A549 (cell line): ENCODE data around the gene TBX1. TPM values are rescaled to one million over a fixed set of nuclear protein-coding genes. Genes with fewer than 3 reads are reported as not detected.

ENCODE experiments used
- ATAC-seq, 2 experiments: fragments of 200-7000 bp in 1 of 2; fragments of >200 bp in 1 of 2; cut with Nextera tagmentation in 1 of 2; cut with Tn5 transposase in 1 of 2; 3 replicates each; pipeline versions ENCODE4 v1.8.0 to v1.9.1; 2018 to 2020; ENCODE audit warnings: mild to moderate bottlenecking in 1 of 2, moderate library complexity in 1 of 2
- CTCF ChIA-PET: fragments of 300-600 bp; sonication (Branson Sonifier 250); formaldehyde crosslinking; extraction: SDS; loops from one replicate; lab custom pipeline; 2021; ENCODE audit warnings: antibody characterized with exemption, inconsistent platforms; lab: Yijun Ruan, JAX
- POLR2A ChIA-PET: fragments of 350-600 bp; formaldehyde crosslinking; extraction: SDS; loops from one replicate; lab custom pipeline; 2021; ENCODE audit warnings: antibody characterized with exemption, inconsistent platforms; lab: Yijun Ruan, JAX
- DNase-seq, 2 experiments: peaks; one replicate each; pipeline versions ENCODE4 v3.0.0 to v3.0.0-alpha.2; 2011 to 2016; ENCODE audit warnings: low read depth in 1 of 2, low spot score in 1 of 2
- FAIRE-seq: peaks from 2 replicates; lab custom pipeline; 2011; peaks lifted over from hg19 to GRCh38; lab: Jason Lieb, UNC
- H3K27ac ChIP-seq, 2 experiments: fragments of >200 bp; sonication (Bioruptor Twin); formaldehyde crosslinking; 3 replicates each; pipeline ENCODE4 v1.5.1; 2016 to 2017
- H3K4me1 ChIP-seq: fragments of >200 bp; sonication (Bioruptor Twin); formaldehyde crosslinking; 3 replicates; pipeline ENCODE4 v1.6.1; 2016
- H3K4me2 ChIP-seq: fragments of >200 bp; sonication (Bioruptor Twin); formaldehyde crosslinking; 3 replicates; pipeline ENCODE4 v1.6.1; 2016
- H3K4me3 ChIP-seq: fragments of >200 bp; sonication (Bioruptor Twin); formaldehyde crosslinking; 3 replicates; pipeline ENCODE4 v1.5.1; 2016
- H3K9me3 ChIP-seq: fragments of >200 bp; sonication (Bioruptor Twin); formaldehyde crosslinking; 3 replicates; pipeline ENCODE4 v1.6.1; 2016
- BHLHE40 ChIP-seq: IDR thresholded peaks from 2 replicates; pipeline ENCODE4 v1.6.1; 2012; ENCODE audit warnings: low read depth, low read length, inconsistent platforms
- CBX8 ChIP-seq: fragments of 200-600 bp; sonication (generic); IDR thresholded peaks from 2 replicates; pipeline ENCODE4 v1.6.1; 2016
- EHF ChIP-seq: fragments of 250-450 bp; sonication (Bioruptor Pico); IDR thresholded peaks from 2 replicates; pipeline ENCODE4 v1.5.0; 2020; ENCODE audit warnings: mild to moderate bottlenecking
- ESRRA ChIP-seq: fragments of 150-350 bp; IDR thresholded peaks from 2 replicates; pipeline ENCODE4 v1.6.1; 2014; ENCODE audit warnings: mild to moderate bottlenecking, low read length, borderline replicate concordance
- FOXS1 ChIP-seq: fragments of 250-450 bp; sonication (Bioruptor Pico); IDR thresholded peaks from 2 replicates; pipeline ENCODE4 v1.5.0; 2020; ENCODE audit warnings: mild to moderate bottlenecking, moderate library complexity
- HOXB13 ChIP-seq: fragments of 250-450 bp; sonication (Bioruptor Pico); IDR thresholded peaks from 2 replicates; pipeline ENCODE4 v1.5.0; 2020; ENCODE audit warnings: low read depth, mild to moderate bottlenecking, moderate library complexity
- JUNB ChIP-seq: fragments of >200 bp; sonication (Bioruptor Twin); formaldehyde crosslinking; IDR thresholded peaks from 2 replicates; pipeline ENCODE4 v1.6.1; 2016
- KDM1A ChIP-seq: fragments of 200-600 bp; sonication (generic); IDR thresholded peaks from 2 replicates; pipeline ENCODE4 v1.6.1; 2016; ENCODE audit warnings: low read depth, mild to moderate bottlenecking
- MAZ ChIP-seq: fragments of 150-350 bp; IDR thresholded peaks from 2 replicates; pipeline ENCODE4 v1.6.1; 2014; ENCODE audit warnings: antibody characterized with exemption, low read depth, low read length, borderline replicate concordance
- MYC ChIP-seq: IDR thresholded peaks from 2 replicates; pipeline ENCODE4 v1.6.1; 2012; ENCODE audit warnings: mild to moderate bottlenecking, inconsistent platforms, low read length, improper control_type of control experiment, borderline replicate concordance
- RNF2 ChIP-seq: fragments of 200-600 bp; sonication (generic); IDR thresholded peaks from 2 replicates; pipeline ENCODE4 v1.6.1; 2016; ENCODE audit warnings: low read depth, mild to moderate bottlenecking, antibody characterized with exemption, moderate library complexity, borderline replicate concordance
- TP53 ChIP-seq: fragments of 250-450 bp; sonication (Bioruptor Pico); IDR thresholded peaks from 2 replicates; pipeline ENCODE4 v1.5.0; 2021; ENCODE audit warnings: mild to moderate bottlenecking, moderate library complexity
- WGBS: methylation state at CpG from one replicate; pipeline ENCODE4 v1.1.6; 2017; ENCODE audit errors: missing lambda C conversion rate; 5-methylcytosine and 5-hydroxymethylcytosine counted together
- polyA plus RNA-seq, 4 experiments: library from polyadenylated mRNA; depleted of rRNA in 3 of 4; stranded (reverse); fragments of >200 nt; fragmentation: RNase III in 1 of 4; extraction: RNeasy Plus Mini Kit Qiagen cat#74134 plus additional on column Dnase treatment in 1 of 4; gene quantifications; 2 replicates in 3 of 4; 3 replicates in 1 of 4; pipeline ENCODE4 v1.2.3, GENCODE V29; 2011 to 2017
- TF ChIP-seq, protein P1 (sequence below): fragments of >200 bp; sonication (Bioruptor Twin); formaldehyde crosslinking; IDR thresholded peaks from 3 replicates; pipeline ENCODE4 v1.5.1; 2016
- TF ChIP-seq, protein P2 (sequence below): fragments of 200-600 bp; sonication (generic); IDR thresholded peaks from 2 replicates; pipeline ENCODE4 v1.6.1; 2016; ENCODE audit warnings: antibody characterized with exemption, mild to moderate bottlenecking, moderate library complexity
- TF ChIP-seq, protein P3 (sequence below): fragments of 250-450 bp; sonication (Bioruptor Pico); IDR thresholded peaks from 2 replicates; pipeline ENCODE4 v1.5.0; 2021; ENCODE audit warnings: mild to moderate bottlenecking, moderate library complexity, borderline replicate concordance

The TBX1 gene
- polyA plus RNA-seq, 2 of the 4 experiments (the other 2 are of a cell fraction): 0.30 to 2.8 TPM

DNA sequence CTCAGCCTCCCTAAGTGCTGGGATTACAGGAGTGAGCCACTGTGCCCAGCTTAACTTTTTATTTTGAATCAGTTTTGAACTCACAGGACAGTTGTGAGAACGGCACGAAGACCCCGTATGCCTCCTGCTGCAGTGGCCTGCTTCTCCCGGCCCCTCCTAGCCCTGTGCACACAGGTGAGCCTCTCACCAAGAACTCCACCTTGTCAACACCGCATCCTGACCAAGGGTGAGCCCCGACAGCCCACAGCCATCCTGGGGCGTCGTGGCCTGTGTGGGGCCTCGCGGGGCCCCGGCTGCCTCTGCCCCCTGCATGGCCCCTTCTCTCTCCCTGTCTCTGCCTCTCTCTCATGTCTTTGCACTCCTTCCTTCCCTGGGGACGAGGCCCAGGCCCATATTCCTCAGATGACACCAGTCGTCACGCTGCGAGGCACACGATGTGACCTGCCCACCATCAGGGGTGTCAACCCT is 55.3 kb downstream of the TBX1 start:
- ChIA-PET CTCF (interaction anchor here (1.5 kb wide), 1 partner anchor 15 kb away, joined by 3 read pairs; no protein-coding TSS in a partner anchor), POLR2A (no interaction called here)
- H3K4me3 ChIP-seq: no peak overlapping the region
- no peaks in the 10 kb centered on the region for H3K4me1 ChIP-seq
- no peak for DNase-seq
- no peak overlapping the region for H3K4me2 ChIP-seq
- no peaks in the 10 kb centered on the region for H3K9me3 ChIP-seq
- no peak for TF ChIP-seq FOXS1 (CRISPR knock-in tag)
- TF ChIP-seq EHF (CRISPR knock-in tag): no peak
- TF ChIP-seq ESRRA: no peak
- TF ChIP-seq RNF2: no peak
- no peak for TF ChIP-seq JUNB
- TF ChIP-seq, protein P1, sequence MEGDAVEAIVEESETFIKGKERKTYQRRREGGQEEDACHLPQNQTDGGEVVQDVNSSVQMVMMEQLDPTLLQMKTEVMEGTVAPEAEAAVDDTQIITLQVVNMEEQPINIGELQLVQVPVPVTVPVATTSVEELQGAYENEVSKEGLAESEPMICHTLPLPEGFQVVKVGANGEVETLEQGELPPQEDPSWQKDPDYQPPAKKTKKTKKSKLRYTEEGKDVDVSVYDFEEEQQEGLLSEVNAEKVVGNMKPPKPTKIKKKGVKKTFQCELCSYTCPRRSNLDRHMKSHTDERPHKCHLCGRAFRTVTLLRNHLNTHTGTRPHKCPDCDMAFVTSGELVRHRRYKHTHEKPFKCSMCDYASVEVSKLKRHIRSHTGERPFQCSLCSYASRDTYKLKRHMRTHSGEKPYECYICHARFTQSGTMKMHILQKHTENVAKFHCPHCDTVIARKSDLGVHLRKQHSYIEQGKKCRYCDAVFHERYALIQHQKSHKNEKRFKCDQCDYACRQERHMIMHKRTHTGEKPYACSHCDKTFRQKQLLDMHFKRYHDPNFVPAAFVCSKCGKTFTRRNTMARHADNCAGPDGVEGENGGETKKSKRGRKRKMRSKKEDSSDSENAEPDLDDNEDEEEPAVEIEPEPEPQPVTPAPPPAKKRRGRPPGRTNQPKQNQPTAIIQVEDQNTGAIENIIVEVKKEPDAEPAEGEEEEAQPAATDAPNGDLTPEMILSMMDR: no peak
- no peak for TF ChIP-seq MAZ
- TF ChIP-seq KDM1A: no peak
- TF ChIP-seq BHLHE40: no peak
- no peak for TF ChIP-seq TP53 (CRISPR knock-in tag)
- 96% methylated on average over 10 of the region's 16 CpGs for WGBS
- no peak overlapping the region for H3K27ac ChIP-seq
- ATAC-seq: no peak
- FAIRE-seq: no peak

DNA sequence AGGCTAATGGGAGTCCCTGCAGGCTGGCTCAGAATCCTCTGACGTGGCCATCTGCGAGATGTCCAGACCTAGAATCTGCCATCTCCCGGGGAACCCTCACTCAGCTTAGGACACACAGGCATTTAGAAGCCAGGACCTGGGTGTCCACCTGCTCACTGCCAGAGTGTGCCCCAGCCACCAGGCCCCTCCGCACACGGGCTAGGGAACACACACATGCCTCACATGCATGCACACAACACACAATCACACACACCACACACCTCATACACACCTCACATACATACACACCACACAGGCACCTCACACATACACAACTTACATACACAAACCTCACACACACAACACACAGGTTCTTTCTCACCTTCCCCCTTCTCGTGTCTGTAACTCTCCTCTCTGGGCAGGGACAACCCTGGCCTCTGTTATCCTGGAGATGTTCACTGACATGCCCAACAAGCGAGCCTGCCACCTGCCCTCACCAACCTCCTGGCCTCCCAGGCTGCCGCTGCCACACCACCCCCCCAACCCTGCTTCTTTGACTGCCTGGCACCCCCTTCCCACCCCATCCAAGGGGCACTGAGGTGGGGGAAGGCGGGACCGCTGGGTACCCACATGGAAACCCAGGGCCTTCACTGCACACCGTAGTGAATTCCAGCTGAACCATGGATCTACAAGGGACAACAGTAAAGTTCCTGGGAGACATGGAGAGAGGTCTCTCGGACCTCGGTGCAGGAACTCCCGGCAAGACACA is 56.0 kb downstream of the TBX1 start:
- no peak for FAIRE-seq
- Histone ChIP-seq H3K4me2 (no peak overlapping the region), H3K9me3 (no peaks in the 10 kb centered on the region)
- POLR2A ChIA-PET: no interaction called here
- TF ChIP-seq, protein P2, sequence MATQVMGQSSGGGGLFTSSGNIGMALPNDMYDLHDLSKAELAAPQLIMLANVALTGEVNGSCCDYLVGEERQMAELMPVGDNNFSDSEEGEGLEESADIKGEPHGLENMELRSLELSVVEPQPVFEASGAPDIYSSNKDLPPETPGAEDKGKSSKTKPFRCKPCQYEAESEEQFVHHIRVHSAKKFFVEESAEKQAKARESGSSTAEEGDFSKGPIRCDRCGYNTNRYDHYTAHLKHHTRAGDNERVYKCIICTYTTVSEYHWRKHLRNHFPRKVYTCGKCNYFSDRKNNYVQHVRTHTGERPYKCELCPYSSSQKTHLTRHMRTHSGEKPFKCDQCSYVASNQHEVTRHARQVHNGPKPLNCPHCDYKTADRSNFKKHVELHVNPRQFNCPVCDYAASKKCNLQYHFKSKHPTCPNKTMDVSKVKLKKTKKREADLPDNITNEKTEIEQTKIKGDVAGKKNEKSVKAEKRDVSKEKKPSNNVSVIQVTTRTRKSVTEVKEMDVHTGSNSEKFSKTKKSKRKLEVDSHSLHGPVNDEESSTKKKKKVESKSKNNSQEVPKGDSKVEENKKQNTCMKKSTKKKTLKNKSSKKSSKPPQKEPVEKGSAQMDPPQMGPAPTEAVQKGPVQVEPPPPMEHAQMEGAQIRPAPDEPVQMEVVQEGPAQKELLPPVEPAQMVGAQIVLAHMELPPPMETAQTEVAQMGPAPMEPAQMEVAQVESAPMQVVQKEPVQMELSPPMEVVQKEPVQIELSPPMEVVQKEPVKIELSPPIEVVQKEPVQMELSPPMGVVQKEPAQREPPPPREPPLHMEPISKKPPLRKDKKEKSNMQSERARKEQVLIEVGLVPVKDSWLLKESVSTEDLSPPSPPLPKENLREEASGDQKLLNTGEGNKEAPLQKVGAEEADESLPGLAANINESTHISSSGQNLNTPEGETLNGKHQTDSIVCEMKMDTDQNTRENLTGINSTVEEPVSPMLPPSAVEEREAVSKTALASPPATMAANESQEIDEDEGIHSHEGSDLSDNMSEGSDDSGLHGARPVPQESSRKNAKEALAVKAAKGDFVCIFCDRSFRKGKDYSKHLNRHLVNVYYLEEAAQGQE: no peak
- TF ChIP-seq MAZ (no peak), CBX8 (no peak), HOXB13 (CRISPR knock-in tag) (no peak), MYC (no peak)
- TF ChIP-seq, protein P3, sequence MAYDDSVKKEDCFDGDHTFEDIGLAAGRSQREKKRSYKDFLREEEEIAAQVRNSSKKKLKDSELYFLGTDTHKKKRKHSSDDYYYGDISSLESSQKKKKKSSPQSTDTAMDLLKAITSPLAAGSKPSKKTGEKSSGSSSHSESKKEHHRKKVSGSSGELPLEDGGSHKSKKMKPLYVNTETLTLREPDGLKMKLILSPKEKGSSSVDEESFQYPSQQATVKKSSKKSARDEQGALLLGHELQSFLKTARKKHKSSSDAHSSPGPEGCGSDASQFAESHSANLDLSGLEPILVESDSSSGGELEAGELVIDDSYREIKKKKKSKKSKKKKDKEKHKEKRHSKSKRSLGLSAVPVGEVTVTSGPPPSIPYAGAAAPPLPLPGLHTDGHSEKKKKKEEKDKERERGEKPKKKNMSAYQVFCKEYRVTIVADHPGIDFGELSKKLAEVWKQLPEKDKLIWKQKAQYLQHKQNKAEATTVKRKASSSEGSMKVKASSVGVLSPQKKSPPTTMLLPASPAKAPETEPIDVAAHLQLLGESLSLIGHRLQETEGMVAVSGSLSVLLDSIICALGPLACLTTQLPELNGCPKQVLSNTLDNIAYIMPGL (CRISPR knock-in tag): no peak
- TF ChIP-seq, all 56 proteins: peak for 0
- Histone ChIP-seq H3K4me3 (no peak overlapping the region), H3K4me1 (no peaks in the 10 kb centered on the region), H3K27ac (no peak overlapping the region)
- ATAC-seq: no peak
- CTCF ChIA-PET: no interaction called here
- no peak for DNase-seq
- 90% methylated on average over 5 of the region's 14 CpGs for WGBS

Other genes starting within 250 kb of the TBX1 start
- not detected in 2 replicates for gene CLDN5, start 236.4 kb upstream of the TBX1 start, polyA plus RNA-seq (2011; rRNA removed)
- gene CLDN5, start 236.4 kb upstream of the TBX1 start, polyA plus RNA-seq (2017; fragmentation: RNase III; extraction: RNeasy Plus Mini Kit Qiagen cat#74134 plus additional on column Dnase treatment): not detected in 3 replicates
- 4.6 and 5.7 TPM in 2 replicates for gene SEPTIN5, start 46.3 kb upstream of the TBX1 start, polyA plus RNA-seq (2011; rRNA removed)
- 10.8 to 13.9 TPM (median 12.6 TPM) in 3 replicates for gene SEPTIN5, start 46.3 kb upstream of the TBX1 start, polyA plus RNA-seq (2017; fragmentation: RNase III; extraction: RNeasy Plus Mini Kit Qiagen cat#74134 plus additional on column Dnase treatment)
- 0.06 and 0.25 TPM in 2 replicates for gene GP1BB, start 37.2 kb upstream of the TBX1 start, polyA plus RNA-seq (2011; rRNA removed)
- gene GP1BB, start 37.2 kb upstream of the TBX1 start, polyA plus RNA-seq (2017; fragmentation: RNase III; extraction: RNeasy Plus Mini Kit Qiagen cat#74134 plus additional on column Dnase treatment): 0.48 to 1.1 TPM (median 0.63 TPM) in 3 replicates
- gene GNB1L, start 94.1 kb downstream of the TBX1 start, polyA plus RNA-seq (2011; rRNA removed): 1.6 and 1.8 TPM in 2 replicates
- 8.2 to 10.3 TPM (median 8.9 TPM) in 3 replicates for gene GNB1L, start 94.1 kb downstream of the TBX1 start, polyA plus RNA-seq (2017; fragmentation: RNase III; extraction: RNeasy Plus Mini Kit Qiagen cat#74134 plus additional on column Dnase treatment)
- 4.4 and 4.5 TPM in 2 replicates for gene RTL10, start 94.1 kb downstream of the TBX1 start, polyA plus RNA-seq (2011; rRNA removed)
- gene RTL10, start 94.1 kb downstream of the TBX1 start, polyA plus RNA-seq (2017; fragmentation: RNase III; extraction: RNeasy Plus Mini Kit Qiagen cat#74134 plus additional on column Dnase treatment): 5.1 to 5.3 TPM (median 5.1 TPM) in 3 replicates
- 69.5 and 72.3 TPM in 2 replicates for gene COMT, start 181.0 kb downstream of the TBX1 start, polyA plus RNA-seq (2011; rRNA removed)
- gene COMT, start 181.0 kb downstream of the TBX1 start, polyA plus RNA-seq (2017; fragmentation: RNase III; extraction: RNeasy Plus Mini Kit Qiagen cat#74134 plus additional on column Dnase treatment): 113 to 135 TPM (median 125 TPM) in 3 replicates
- gene TXNRD2, start 181.0 kb downstream of the TBX1 start, polyA plus RNA-seq (2011; rRNA removed): 15.5 and 16.3 TPM in 2 replicates
- gene TXNRD2, start 181.0 kb downstream of the TBX1 start, polyA plus RNA-seq (2017; fragmentation: RNase III; extraction: RNeasy Plus Mini Kit Qiagen cat#74134 plus additional on column Dnase treatment): 25.6 to 29.3 TPM (median 25.6 TPM) in 3 replicates